GM19025 (cell line): ENCODE data around the gene WDR46.

Experiments
- ATAC-seq: cut with Tn5 transposase; IDR thresholded peaks from one replicate; pipeline ENCODE4 v1.9.1; 2021; ENCODE audit warnings: mild to moderate bottlenecking, low read depth, moderate library complexity; ENCODE audit not compliant: unreplicated experiment

WDR46 gene

DNA sequence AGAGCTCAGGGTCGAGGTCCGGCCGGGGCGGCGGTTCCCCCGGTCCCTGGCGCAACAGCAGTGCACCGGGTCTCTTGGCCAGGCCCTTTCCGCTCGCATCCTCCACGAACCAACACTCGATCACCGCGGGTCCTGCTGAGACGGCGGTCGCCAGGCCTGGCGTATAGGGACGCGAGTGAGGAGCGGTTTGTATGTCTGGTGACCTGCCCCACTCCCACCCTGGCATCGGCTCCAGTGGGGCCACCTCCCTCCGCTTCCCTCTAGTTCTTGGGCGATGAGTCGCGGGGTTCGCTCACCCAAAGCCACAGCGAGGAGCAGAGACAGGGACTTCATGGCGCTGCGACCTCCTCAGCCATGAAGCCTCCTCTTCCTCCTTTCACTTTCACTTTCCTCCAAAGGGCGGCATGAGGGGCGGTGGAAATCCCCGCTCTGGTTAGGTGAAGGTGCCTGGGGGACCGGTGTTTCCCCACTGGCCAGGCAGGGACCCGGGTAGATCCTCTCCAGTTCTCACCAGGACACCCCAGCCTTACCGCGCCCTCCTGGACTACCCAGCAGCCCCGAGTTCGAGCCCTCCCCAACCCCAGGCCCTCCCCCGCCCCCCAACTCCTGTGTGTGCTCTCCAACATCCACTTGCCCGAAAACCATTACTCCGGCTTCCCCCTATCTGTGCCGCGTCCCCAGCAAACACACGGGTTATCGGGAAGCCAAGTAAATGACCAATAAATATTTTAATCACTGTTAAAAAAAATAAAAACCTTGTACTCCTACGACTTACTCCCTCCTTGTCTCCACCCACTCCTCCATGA, 24.9 kb upstream of the WDR46 start, which contains the start of gene TAPBP:
TSS of gene TAPBP (minus strand) at position 370 of the 806 bp plus-strand sequence. CDS start at position 333, 37 bp downstream.
- no peak for ATAC-seq

- no peak for ATAC-seq
These were observed 24.2 kb upstream of the WDR46 start for GRCh38 chr6:33313105-33313708.

DNA sequence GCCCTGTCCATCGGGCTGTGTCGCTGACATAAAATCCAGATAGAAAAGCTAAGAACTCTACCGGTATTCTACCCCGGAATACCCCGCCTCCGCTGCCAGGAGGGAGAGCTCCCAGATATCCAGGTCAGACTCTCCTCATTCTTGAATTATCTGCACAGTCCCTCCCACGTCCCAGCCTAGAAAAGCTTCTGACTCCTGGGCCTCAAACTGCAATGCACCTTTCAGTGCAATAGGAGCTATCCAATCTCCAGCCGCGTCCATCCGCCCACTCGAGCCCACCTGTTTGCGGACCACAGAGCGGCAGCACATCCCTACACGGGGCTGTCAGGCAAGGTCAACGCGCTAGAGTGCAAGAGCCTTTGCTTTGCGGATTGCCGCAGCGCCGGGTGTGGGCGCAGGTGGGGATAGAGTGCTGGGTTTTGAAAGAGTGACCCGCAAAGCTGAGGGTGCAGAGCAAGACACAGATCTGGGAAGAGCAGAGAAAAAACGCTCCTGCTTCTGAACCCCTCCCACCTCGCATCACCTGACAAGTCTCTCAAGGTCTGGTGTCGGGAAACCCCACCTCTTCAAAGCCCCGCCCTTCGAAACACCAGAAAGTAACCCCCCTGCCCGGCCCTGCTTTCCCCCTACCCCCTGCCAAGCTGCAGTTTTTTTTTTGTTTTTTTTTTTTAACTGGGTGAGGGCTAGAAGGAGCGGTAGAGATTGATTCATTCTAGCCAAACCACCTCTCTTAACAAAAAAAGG, 23.5 kb upstream of the WDR46 start:
- ATAC-seq: no peak

GRCh38 chr6:33306356-33306755, 17.3 kb upstream of the WDR46 start:
- ATAC-seq: no peak

- ATAC-seq: no peak
These were observed 16.0 kb upstream of the WDR46 start for GRCh38 chr6:33305052-33305451.

GRCh38 chr6:33304216-33304615, 15.2 kb upstream of the WDR46 start:
- no peak for ATAC-seq

DNA sequence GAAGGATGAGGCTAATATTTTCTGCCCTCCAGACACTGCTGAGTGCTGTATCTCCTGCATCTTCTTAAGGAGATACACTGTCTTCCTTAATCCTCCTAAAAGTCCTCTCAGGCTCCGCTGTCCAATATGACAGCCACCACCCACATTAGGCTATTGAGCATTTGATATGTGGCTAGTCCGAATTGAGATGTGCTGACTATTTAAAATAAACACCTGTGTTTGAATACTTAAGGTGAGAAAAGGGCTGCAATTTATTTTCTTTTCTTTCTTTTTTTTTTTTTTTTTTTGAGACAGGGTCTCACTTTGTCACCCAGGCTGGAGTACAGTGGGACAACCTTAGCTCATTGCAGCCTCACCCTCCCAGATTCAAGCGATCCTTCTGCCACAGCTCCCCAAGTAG, 12.8 kb upstream of the WDR46 start:
- no peak for ATAC-seq

DNA sequence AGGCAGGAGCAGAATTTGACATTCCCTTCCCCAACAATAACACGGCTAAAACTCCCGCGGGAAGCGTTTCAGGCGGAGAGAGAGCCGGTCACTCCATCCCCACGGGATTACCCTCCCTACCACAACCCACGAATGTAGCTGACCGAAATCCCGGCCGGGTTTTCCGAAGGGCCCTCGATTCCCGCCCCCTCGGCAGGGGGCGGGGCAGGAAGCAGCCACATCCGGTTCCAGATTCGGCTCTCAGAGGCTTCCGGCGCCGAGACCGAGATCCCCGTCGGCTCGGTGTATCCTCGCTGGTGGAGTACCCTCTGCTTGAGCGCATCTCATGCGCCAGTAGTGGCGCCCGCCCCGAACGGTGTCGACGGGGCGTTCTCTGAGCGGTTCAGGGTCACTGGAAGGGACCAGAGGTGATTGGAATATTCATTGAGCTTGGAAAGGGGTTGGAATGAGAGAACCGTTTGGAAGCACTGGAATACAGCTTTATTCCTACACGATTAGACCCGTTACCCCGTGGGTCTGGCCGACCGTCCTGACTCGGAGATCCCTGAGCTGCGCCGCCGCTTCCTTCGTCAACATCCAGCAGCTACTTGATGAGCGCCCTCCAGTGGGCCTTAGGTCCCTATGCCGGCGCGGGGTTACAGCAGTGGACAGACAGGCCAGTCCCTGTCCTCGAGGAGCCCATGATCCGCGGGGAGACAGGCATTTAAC, 10.4 kb upstream of the WDR46 start:
- ATAC-seq: peak; percentile 67

- peak; percentile 22 for ATAC-seq
These were observed 9.8 kb upstream of the WDR46 start, which contains the start of gene RGL2 for GRCh38 chr6:33298773-33299236. TSS of gene RGL2 (minus strand) at chr6:33298942. CDS start at chr6:33298610, 332 bp downstream.

GRCh38 chr6:33297956-33298772, 9.1 kb upstream of the WDR46 start:
- no peak for ATAC-seq

- ATAC-seq: no peak
These were observed 8.4 kb upstream of the WDR46 start for GRCh38 chr6:33297406-33297955.

DNA sequence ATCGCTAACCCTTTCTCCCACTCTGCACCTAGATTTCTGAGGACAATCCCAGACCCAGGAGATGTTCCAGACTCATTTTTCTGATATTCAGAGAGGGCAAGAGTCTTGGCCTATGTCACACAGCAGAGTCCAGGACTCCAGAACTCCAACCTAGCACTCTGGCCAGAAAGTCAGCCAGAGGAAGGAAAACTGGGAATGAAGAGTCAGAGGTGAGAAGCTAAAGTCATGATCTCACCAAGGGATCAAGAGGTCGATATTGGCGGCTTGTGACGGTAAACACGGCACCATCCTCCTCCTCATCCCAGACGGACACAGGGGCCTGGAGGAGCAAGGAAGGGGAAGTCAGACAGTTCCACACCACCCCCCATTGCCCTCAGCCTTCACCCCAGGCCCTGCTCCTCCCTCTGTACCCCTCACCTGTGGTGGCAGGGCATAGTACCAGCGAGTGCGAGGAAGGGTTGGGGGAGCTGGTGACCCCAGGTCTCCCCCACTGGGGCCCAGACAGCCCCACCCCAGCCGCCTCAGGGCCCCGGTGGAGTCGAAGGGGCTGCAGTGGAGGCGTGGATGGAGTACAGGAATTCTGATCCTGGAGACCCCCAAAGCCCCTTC, 7.9 kb upstream of the WDR46 start:
- no peak for ATAC-seq

DNA sequence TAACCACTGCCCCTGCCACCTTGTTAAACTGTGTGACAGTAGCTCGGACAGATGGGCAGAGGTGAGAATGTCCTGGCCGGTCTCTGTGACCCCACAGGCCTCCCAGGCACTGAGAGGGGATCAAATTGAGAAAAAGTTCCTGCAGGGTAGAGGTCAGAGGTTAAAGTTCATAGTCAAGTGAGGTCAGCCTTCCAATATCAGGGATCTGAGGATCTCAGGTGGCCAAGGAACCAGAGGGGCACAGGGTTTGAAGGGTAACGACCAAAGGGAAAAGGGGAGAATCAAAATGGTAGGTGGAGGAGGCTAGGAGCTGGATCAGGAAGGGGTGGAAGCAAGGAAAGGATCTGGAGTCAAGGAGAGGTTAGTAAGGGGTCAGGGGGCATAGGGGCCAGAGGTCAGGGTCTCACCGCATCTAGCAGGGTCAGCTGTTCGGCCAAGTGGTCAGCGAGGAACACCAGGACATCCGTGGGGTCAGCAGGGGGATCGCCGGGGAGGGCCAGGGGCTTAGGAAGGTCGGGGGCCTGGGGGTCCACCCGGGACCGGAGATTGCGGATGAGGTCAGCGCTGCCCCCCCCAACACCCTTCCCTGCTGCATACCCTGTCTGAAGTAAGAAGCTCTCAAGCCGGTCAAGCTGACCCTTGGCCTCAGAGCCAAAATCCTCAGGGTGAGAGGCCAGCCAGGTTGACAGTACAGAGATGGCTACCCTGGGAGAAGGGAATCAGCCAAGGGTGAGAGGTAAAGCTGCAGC, 6.8 kb upstream of the WDR46 start:
- no peak for ATAC-seq

DNA sequence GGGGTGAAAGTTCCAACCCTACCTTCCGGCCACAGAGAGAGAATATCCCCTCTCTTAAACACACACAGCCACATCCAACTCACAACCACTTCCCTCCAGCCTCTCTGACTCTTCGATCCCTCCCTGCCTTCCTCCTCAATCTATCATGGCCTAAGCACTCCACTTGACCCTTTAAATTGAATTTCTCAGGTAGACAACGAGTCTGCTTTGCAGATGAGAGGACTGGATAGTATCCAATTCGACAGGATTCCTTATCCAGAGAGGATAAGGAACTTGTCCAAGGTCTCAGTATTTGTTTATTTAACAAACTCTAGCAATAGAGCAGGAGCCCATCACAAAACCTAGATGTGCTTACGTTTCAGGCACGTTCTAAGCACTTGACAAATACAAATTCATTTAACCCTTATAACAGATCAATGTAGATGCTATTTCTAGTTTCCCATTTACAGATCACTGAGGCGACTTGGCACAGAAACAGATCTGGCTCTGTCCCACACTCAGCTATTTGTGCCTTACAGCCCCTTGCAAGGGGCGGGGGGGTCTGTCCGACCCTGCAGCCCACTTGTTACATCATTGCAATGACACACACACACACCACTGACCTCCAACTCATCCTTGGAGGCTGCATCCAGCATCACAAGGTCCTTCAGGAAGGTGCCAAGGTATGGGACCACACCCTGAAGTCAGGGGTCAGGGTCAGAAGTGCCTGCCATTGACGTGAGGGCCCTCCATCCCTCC, 5.2 kb upstream of the WDR46 start:
- no peak for ATAC-seq

GRCh38 chr6:33292996-33293682, 4.1 kb upstream of the WDR46 start:
- no peak for ATAC-seq

GRCh38 chr6:33290459-33290858, 1.4 kb upstream of the WDR46 start:
- no peak for ATAC-seq

GRCh38 chr6:33289784-33290315, 811 bp upstream of the WDR46 start:
- ATAC-seq: no peak
